ENCODE measurements around the gene ZNF229.
"Not testable (repeated sequence)": the region's sequence is repeated elsewhere in the genome, so short reads cannot be mapped to it uniquely, and the experiment has no call there.

Gene ZNF229

GRCh38 chr19:44435441-44435840 lies 12.8 kb downstream of the ZNF229 start:
- Histone ChIP-seq H3K9me3 (peaks cover 66% of the 10 kb centered on the region), H3K27ac (no peak overlapping the region), H3K4me2 (no peak overlapping the region), H4K20me1 (no peaks in the 10 kb centered on the region), H3K27me3 (no peaks in the 10 kb centered on the region), H3K4me1 (no peaks in the 10 kb centered on the region), H3K4me3 (no peak overlapping the region), H3K36me3 (no peaks in the 10 kb centered on the region), H3K9ac (no peak overlapping the region)
- no peak for TF ChIP-seq Cebpa-rat (IDR thresholded peaks at IDR 0.05)

GRCh38 chr19:44430956-44431355 lies 17.3 kb downstream of the ZNF229 start:
- peaks cover 15% of the 10 kb centered on the region for H3K4me1 ChIP-seq
- no peak overlapping the region for H3K9ac ChIP-seq
- H3K27me3 ChIP-seq: no peaks in the 10 kb centered on the region
- no peak overlapping the region for H3K27ac ChIP-seq
- no peaks in the 10 kb centered on the region for H3K36me3 ChIP-seq
- H3K4me3 ChIP-seq: no peak overlapping the region
- H3K9me3 ChIP-seq: peaks cover 77% of the 10 kb centered on the region
- TF ChIP-seq Cebpa-rat (IDR thresholded peaks at IDR 0.05): no peak
- no peak overlapping the region for H3K4me2 ChIP-seq
- H4K20me1 ChIP-seq: no peaks in the 10 kb centered on the region

GRCh38 chr19:44415553-44415952 lies 32.7 kb downstream of the ZNF229 start:
- not testable (repeated sequence) for H3K4me2 ChIP-seq, H3K27ac ChIP-seq, H4K20me1 ChIP-seq, H3K9ac ChIP-seq, H3K36me3 ChIP-seq, H3K4me3 ChIP-seq, H3K4me1 ChIP-seq, H3K27me3 ChIP-seq
- peaks cover 46% of the 10 kb centered on the region for H3K9me3 ChIP-seq

DNA sequence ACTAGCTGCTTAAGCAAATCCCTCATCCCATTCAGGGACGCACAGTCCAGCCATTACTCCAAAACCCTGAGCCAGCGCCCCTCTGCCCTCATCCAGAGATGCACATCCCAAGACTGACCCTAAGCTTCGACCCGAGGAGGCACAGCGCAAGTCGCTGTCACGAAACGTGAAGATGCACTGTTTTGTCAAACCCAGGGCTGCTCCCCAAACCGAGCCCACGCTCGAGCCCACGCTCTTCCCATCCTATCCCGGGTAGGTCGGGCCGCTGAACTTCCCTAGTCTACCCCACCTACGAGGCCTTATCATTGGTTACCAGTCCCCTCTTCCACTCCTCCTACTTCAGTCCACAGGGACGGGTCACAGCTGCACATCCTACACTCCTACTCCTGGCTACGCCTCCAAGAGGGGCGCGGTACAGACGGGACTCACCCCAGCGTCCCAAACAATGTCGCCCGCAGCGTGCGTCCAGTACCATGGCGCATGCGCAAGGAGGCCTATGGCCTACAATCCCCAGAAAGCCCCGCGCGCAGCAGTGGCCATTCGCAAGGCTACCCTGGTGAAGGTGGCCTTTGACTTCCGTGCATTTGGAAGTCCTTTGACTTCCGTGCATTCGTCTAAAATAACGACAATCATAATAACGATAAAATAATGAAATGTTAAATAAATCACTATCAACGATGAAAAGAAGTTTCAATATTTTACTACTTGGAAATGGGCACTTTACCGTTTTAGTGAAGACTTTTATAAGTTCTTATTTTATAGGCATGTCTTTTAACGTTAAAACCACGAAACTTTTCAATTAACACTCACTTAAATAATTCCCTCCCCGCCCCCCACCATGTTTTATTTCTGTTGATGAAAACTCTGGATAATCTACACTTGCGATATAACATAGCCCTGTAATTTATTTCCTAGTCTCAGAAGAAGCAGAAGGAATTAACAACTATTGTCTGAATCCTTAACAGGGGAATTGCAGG lies 46.8 kb downstream of the ZNF229 start, which contains the start of gene ZNF285:
Gene ZNF285 (minus strand): TSS at position 470 of the 977 bp plus-strand sequence. CDS start 4,395 bp downstream, outside the sequence.
- Histone ChIP-seq H3K4me1 (peaks cover 8% of the 10 kb centered on the region; the same call in 1 of the 2 replicates), H4K20me1 (no peaks in the 10 kb centered on the region), H3K9ac (peak within 1 kb of the TSS; percentile 64), H3K4me2 (peak within 1 kb of the TSS; percentile 79), H3K9me3 (peaks cover 56% of the 10 kb centered on the region), H3K4me3 (peak within 1 kb of the TSS; percentile 74), H3K27me3 (no peaks in the 10 kb centered on the region), H3K27ac (peak within 1 kb of the TSS; percentile 46; the same call in 1 of the 2 replicates), H3K36me3 (peaks cover 14% of the 10 kb centered on the region)
- TF ChIP-seq Cebpa-rat (IDR thresholded peaks at IDR 0.05): no peak

- not testable (repeated sequence) for H3K4me2 ChIP-seq, H3K27me3 ChIP-seq, H3K4me3 ChIP-seq, H3K4me1 ChIP-seq, H4K20me1 ChIP-seq, H3K9ac ChIP-seq, H3K27ac ChIP-seq
- H3K36me3 ChIP-seq: peaks cover 75% of the 10 kb centered on the region
- H3K9me3 ChIP-seq: peaks cover 25% of the 10 kb centered on the region
Observed at GRCh38 chr19:44389268-44389667, 59.0 kb downstream of the ZNF229 start.
